Subcutaneous abdominal adipose tissue (tissue), 5 donors: Measurements from ENCODE around the gene GTPBP3.

Experiments
- H3K27ac ChIP-seq: one replicate; pipeline ENCODE4 v1.7.0; 2013; ENCODE audit warnings: low read depth, mild to moderate bottlenecking, inconsistent platforms, low read length, moderate library complexity
- H3K27me3 ChIP-seq, 5 donors: one replicate each; pipeline ENCODE4 v1.7.0; 2013; ENCODE audit warnings: low read length in 5 of 5, inconsistent platforms in 1 of 5; ENCODE audit not compliant: control insufficient read depth in 5 of 5, insufficient read depth in 4 of 5
- H3K36me3 ChIP-seq, 5 donors: one replicate each; pipeline ENCODE4 v1.7.0; 2013; ENCODE audit warnings: low read length in 5 of 5; ENCODE audit not compliant: control insufficient read depth in 5 of 5, insufficient read depth in 5 of 5
- H3K4me1 ChIP-seq, 5 donors: one replicate each; pipeline ENCODE4 v1.7.0; 2013; ENCODE audit warnings: low read length in 5 of 5, mild to moderate bottlenecking in 3 of 5, moderate library complexity in 1 of 5; ENCODE audit not compliant: control insufficient read depth in 5 of 5, insufficient read depth in 5 of 5
- H3K4me3 ChIP-seq, 5 donors: one replicate each; pipeline ENCODE4 v1.7.0; 2013; ENCODE audit warnings: low read length in 5 of 5, low read depth in 1 of 5
- H3K9ac ChIP-seq, 5 donors: one replicate each; pipeline ENCODE4 v1.7.0; 2013; ENCODE audit warnings: low read length in 5 of 5, mild to moderate bottlenecking in 4 of 5, moderate library complexity in 3 of 5
- H3K9me3 ChIP-seq, 5 donors: one replicate each; pipeline ENCODE4 v1.7.0; 2013; ENCODE audit warnings: low read length in 5 of 5; ENCODE audit not compliant: control insufficient read depth in 5 of 5
- donor health status: healthy.
- donor health status: healthy.
- donor health status: healthy.
- donor health status: healthy.
- donor health status: healthy.

GTPBP3 gene

DNA sequence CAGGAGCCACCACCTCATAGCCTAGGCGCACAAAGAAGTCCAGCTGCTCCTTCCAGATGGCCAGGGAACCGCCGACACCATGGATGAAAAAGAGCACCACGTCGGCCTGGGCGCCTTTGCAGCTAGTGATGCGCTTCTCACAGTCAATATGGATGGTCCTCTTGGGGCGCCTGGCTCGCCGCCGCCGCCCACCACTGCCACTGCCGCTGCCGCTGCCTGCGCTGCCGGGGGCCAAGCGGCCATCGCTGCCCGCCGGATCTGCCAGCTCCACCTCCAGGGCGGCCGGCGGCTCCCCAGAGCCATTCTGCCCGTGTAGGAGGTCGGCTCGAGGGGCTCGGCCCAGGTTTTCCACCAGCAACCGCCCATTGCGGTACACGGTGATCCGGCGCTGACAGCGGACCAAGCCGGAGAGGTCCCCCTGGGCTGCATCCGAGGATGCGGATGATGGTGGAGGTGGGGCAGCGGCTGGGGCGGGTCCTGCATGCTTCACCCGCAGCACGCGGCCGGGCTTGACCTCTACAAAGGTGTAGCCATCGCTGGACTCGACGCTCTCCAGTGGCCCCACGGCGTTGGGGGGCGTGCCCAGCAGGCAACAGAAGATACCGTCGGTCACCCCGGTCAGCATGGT, 36.2 kb upstream of the GTPBP3 start:
- no peak overlapping the region for H3K9ac ChIP-seq

GRCh38 chr19:17302391-17303166, 34.8 kb upstream of the GTPBP3 start:
- H3K27ac ChIP-seq, result no peak overlapping the region

More for the DNA sequence above, 36.2 kb upstream of the GTPBP3 start:
- peaks cover 0 to 4% (median 3%) of the 10 kb centered on the region in 5 donors for H3K9me3 ChIP-seq
- H3K27me3 ChIP-seq, result no peaks in the 10 kb centered on the region
- peaks cover 0 to 12% (median 4%) of the 10 kb centered on the region in 5 donors for H3K36me3 ChIP-seq
- H3K4me3 ChIP-seq, result no peak overlapping the region
- no peak overlapping the region for H3K27ac ChIP-seq
- H3K4me1 ChIP-seq, result peaks cover 3 to 42% (median 31%) of the 10 kb centered on the region in 5 donors

GRCh38 chr19:17303167-17303939, 34.0 kb upstream of the GTPBP3 start, which contains the start of gene ABHD8:
ABHD8 (minus strand) TSS chr19:17303425; CDS start chr19:17301616, 1,809 bp downstream.
- Histone ChIP-seq H3K9me3 (peaks cover 0 to under 1% (median 0%) of the 10 kb centered on the region in 5 donors), H3K4me3 (peak within 1 kb of the TSS; percentile 19 to 67 (median 62)), H3K4me1 (peaks cover 3 to 49% (median 37%) of the 10 kb centered on the region in 5 donors), H3K27me3 (no peaks in the 10 kb centered on the region), H3K9ac (peak within 1 kb of the TSS in 4 of 5 donors; percentile 66 to 76 (median 72)), H3K27ac (peak within 1 kb of the TSS; percentile 86), H3K36me3 (peaks cover 0 to 9% (median 2%) of the 10 kb centered on the region in 5 donors)

More at GRCh38 chr19:17302391-17303166, 34.8 kb upstream of the GTPBP3 start:
- Histone ChIP-seq H3K27me3 (no peaks in the 10 kb centered on the region), H3K9ac (peak overlapping the region in 4 of 5 donors; percentile 66 to 76 (median 72)), H3K4me1 (peaks cover 3 to 49% (median 37%) of the 10 kb centered on the region in 5 donors), H3K4me3 (peak overlapping the region; percentile 19 to 67 (median 62)), H3K36me3 (peaks cover 0 to 12% (median 4%) of the 10 kb centered on the region in 5 donors), H3K9me3 (peaks cover 0 to 4% (median 3%) of the 10 kb centered on the region in 5 donors)

DNA sequence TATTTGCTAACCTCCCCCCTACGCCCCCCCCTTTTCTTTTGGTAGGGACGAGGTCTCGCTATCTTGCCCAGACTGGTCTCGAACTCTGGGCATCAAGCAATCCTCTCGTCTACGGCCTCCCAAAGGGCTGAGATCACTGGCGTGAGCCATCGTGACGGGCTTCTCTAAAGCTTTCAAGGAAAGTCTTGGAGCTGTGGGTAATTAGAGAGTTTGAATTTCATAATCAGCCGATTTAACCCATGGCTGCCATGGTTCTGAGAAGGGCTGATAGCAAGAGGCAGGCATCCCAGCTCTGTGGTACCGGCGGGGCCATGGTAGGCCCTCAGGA, 33.4 kb upstream of the GTPBP3 start:
- no peaks in the 10 kb centered on the region for H3K9me3 ChIP-seq
- H3K9ac ChIP-seq, result no peak overlapping the region
- H3K36me3 ChIP-seq, result peaks cover 0 to 6% (median 2%) of the 10 kb centered on the region in 5 donors
- no peaks in the 10 kb centered on the region for H3K27me3 ChIP-seq
- peak overlapping the region; percentile 86 for H3K27ac ChIP-seq
- peaks cover 3 to 51% (median 38%) of the 10 kb centered on the region in 5 donors for H3K4me1 ChIP-seq
- H3K4me3 ChIP-seq, result peak overlapping the region in 2 of 5 donors; percentile 22 to 28

- peaks cover 3 to 54% (median 40%) of the 10 kb centered on the region in 5 donors for H3K4me1 ChIP-seq
- H3K9me3 ChIP-seq, result no peaks in the 10 kb centered on the region
- peaks cover 0 to 6% (median 2%) of the 10 kb centered on the region in 5 donors for H3K36me3 ChIP-seq
- no peak overlapping the region for H3K4me3 ChIP-seq
- H3K27me3 ChIP-seq, result no peaks in the 10 kb centered on the region
- no peak overlapping the region for H3K9ac ChIP-seq
- H3K27ac ChIP-seq, result peak overlapping the region; percentile 86
Measured at GRCh38 chr19:17304386-17305215, 32.8 kb upstream of the GTPBP3 start.

DNA sequence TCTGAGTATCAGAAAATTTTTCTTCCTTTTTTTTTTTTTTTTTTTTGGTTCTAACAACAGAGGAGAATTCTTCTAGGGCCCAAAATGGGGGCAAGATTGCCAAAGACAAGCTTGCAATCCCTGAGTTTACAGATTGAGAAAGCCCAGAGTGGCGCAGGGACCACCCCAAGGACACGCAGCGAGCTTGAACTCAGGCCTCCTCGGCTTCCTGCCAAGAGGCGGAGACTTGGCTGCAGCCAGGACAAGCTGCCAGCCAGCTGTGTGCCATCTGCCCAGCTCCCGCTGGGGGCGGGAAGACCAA, 32.2 kb upstream of the GTPBP3 start:
- Histone ChIP-seq H3K4me3 (peak overlapping the region in 4 of 5 donors; percentile 78 to 86 (median 80)), H3K9me3 (no peaks in the 10 kb centered on the region), H3K36me3 (peaks cover 0 to 6% (median 2%) of the 10 kb centered on the region in 5 donors), H3K27ac (peak overlapping the region; percentile 86), H3K4me1 (peaks cover 4 to 60% (median 45%) of the 10 kb centered on the region in 5 donors), H3K9ac (no peak overlapping the region), H3K27me3 (no peaks in the 10 kb centered on the region)

GRCh38 chr19:17305517-17306284, 31.7 kb upstream of the GTPBP3 start, which contains the start of gene MRPL34:
MRPL34 (plus strand) TSS chr19:17305872; CDS start chr19:17305893, 21 bp downstream.
- no peaks in the 10 kb centered on the region for H3K9me3 ChIP-seq
- peaks cover 0 to 3% (median 2%) of the 10 kb centered on the region in 5 donors for H3K36me3 ChIP-seq
- H3K27me3 ChIP-seq, result no peaks in the 10 kb centered on the region
- peaks cover 9 to 65% (median 49%) of the 10 kb centered on the region in 5 donors for H3K4me1 ChIP-seq
- H3K27ac ChIP-seq, result peak within 1 kb of the TSS; percentile 86
- peak within 1 kb of the TSS; percentile 55 to 86 (median 79) for H3K4me3 ChIP-seq
- H3K9ac ChIP-seq, result peak within 1 kb of the TSS; percentile 48 to 89 (median 81)

GRCh38 chr19:17306285-17306714, 31.1 kb upstream of the GTPBP3 start:
- Histone ChIP-seq H3K27me3 (no peaks in the 10 kb centered on the region), H3K4me3 (peak overlapping the region; percentile 55 to 86 (median 79)), H3K4me1 (peaks cover 9 to 68% (median 51%) of the 10 kb centered on the region in 5 donors), H3K36me3 (peaks cover 0 to under 1% (median 0%) of the 10 kb centered on the region in 5 donors), H3K27ac (peak overlapping the region; percentile 86), H3K9me3 (no peaks in the 10 kb centered on the region), H3K9ac (peak overlapping the region in 4 of 5 donors; percentile 72 to 89 (median 83))
